ENCODE results near the gene SOX4.

DNA sequence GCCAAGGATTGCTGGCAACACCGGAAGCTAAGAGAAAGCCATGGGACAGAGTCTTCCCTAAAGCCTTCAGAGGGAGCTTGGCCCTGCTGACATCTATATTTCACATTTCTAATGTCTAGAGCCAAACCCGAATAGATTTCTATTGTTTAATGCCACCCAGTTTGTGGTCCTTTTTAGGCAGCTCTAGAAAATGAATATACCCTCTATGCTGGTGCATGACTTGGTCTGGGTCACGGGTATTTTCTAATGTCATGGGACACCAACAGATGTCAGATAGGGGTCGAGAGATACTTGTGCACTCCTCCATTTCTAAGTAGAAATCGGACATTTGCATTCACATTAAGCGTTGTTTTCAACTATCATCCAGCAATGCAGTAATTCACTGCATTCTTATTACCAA, 37.0 kb upstream of the SOX4 start:
- no peak for TF ChIP-seq EZH2phosphoT487 (IDR thresholded peaks at IDR 0.05; ENCODE audit: borderline replicate concordance, low read length)
- TF ChIP-seq, protein P1, sequence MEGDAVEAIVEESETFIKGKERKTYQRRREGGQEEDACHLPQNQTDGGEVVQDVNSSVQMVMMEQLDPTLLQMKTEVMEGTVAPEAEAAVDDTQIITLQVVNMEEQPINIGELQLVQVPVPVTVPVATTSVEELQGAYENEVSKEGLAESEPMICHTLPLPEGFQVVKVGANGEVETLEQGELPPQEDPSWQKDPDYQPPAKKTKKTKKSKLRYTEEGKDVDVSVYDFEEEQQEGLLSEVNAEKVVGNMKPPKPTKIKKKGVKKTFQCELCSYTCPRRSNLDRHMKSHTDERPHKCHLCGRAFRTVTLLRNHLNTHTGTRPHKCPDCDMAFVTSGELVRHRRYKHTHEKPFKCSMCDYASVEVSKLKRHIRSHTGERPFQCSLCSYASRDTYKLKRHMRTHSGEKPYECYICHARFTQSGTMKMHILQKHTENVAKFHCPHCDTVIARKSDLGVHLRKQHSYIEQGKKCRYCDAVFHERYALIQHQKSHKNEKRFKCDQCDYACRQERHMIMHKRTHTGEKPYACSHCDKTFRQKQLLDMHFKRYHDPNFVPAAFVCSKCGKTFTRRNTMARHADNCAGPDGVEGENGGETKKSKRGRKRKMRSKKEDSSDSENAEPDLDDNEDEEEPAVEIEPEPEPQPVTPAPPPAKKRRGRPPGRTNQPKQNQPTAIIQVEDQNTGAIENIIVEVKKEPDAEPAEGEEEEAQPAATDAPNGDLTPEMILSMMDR (IDR thresholded peaks at IDR 0.05; ENCODE audit: low read depth, low read length, poor library complexity, severe bottlenecking), result no peak

Data from DOHH2 (cell line).